H9 (cell line): ENCODE data around the gene XXYLT1. TPM values are rescaled to one million over a fixed set of nuclear protein-coding genes. Genes with fewer than 3 reads are reported as not detected.

ENCODE experiments used
- DNase-seq: peaks from one replicate; pipeline ENCODE4 v3.0.0-alpha.2; 2017
- H2AFZ ChIP-seq: one replicate; pipeline ENCODE4 v1.6.1; 2013; ENCODE audit warnings: mild to moderate bottlenecking, low read length, control low read depth, moderate library complexity
- H2AK5ac ChIP-seq: 2 replicates; pipeline ENCODE4 v1.6.1; 2013; ENCODE audit warnings: low read length, control low read depth, mixed read lengths; ENCODE audit not compliant: insufficient read length
- H2BK120ac ChIP-seq: one replicate; pipeline ENCODE4 v1.6.1; 2013; ENCODE audit warnings: low read depth, mild to moderate bottlenecking, low read length, control low read depth, inconsistent platforms; ENCODE audit not compliant: poor library complexity, severe bottlenecking
- H2BK12ac ChIP-seq: 2 replicates; pipeline ENCODE4 v1.6.1; 2013; ENCODE audit warnings: low read length, control low read depth, mixed read lengths, low read depth; ENCODE audit not compliant: insufficient read length
- H2BK15ac ChIP-seq: 2 replicates; pipeline ENCODE4 v1.6.1; 2013; ENCODE audit warnings: low read depth, low read length, control low read depth
- H2BK20ac ChIP-seq: one replicate; pipeline ENCODE4 v1.6.1; 2013; ENCODE audit warnings: low read depth, mild to moderate bottlenecking, low read length, control low read depth, inconsistent platforms; ENCODE audit not compliant: poor library complexity, severe bottlenecking
- H2BK5ac ChIP-seq: 2 replicates; pipeline ENCODE4 v1.6.1; 2013; ENCODE audit warnings: low read length, control low read depth, mixed read lengths; ENCODE audit not compliant: insufficient read length
- H3K14ac ChIP-seq: 2 replicates; pipeline ENCODE4 v1.6.1; 2013; ENCODE audit warnings: low read length, control low read depth; ENCODE audit not compliant: insufficient read depth
- H3K18ac ChIP-seq: 2 replicates; pipeline ENCODE4 v1.6.1; 2013; ENCODE audit warnings: low read depth, mild to moderate bottlenecking, mixed read lengths, low read length, control low read depth; ENCODE audit not compliant: insufficient read length
- H3K23ac ChIP-seq: 2 replicates; pipeline ENCODE4 v1.6.1; 2013; ENCODE audit warnings: low read length, control low read depth, mixed read lengths, low read depth; ENCODE audit not compliant: insufficient read length
- H3K23me2 ChIP-seq: 2 replicates; pipeline ENCODE4 v1.6.1; 2013; ENCODE audit warnings: low read depth, mild to moderate bottlenecking, mixed read lengths, low read length, control low read depth; ENCODE audit not compliant: insufficient read length, poor library complexity, severe bottlenecking
- H3K27ac ChIP-seq: 2 replicates; pipeline ENCODE4 v1.5.1; 2013; ENCODE audit warnings: low read length, control low read depth, mixed read lengths, low read depth; ENCODE audit not compliant: insufficient read length
- H3K27me3 ChIP-seq: 2 replicates; pipeline ENCODE4 v1.6.1; 2013; ENCODE audit warnings: low read length, control low read depth, inconsistent platforms; ENCODE audit not compliant: insufficient read depth
- H3K4ac ChIP-seq: 2 replicates; pipeline ENCODE4 v1.6.1; 2013; ENCODE audit warnings: low read depth, mild to moderate bottlenecking, control low read depth, inconsistent platforms, low read length, moderate library complexity
- H3K4me1 ChIP-seq: 2 replicates; pipeline ENCODE4 v1.6.1; 2013; ENCODE audit warnings: low read length, control low read depth, inconsistent platforms; ENCODE audit not compliant: insufficient read depth
- H3K4me2 ChIP-seq: 2 replicates; pipeline ENCODE4 v1.6.1; 2013; ENCODE audit warnings: low read length, control low read depth, mixed read lengths; ENCODE audit not compliant: insufficient read length, insufficient read depth
- H3K56ac ChIP-seq: 2 replicates; pipeline ENCODE4 v1.6.1; 2013; ENCODE audit warnings: low read depth, mild to moderate bottlenecking, mixed read lengths, low read length, control low read depth; ENCODE audit not compliant: insufficient read length
- H3K79me1 ChIP-seq: 2 replicates; pipeline ENCODE4 v1.6.1; 2013; ENCODE audit warnings: low read depth, mild to moderate bottlenecking, moderate library complexity, low read length, control low read depth, inconsistent platforms; ENCODE audit not compliant: insufficient read depth, poor library complexity, severe bottlenecking
- H3K79me2 ChIP-seq: 2 replicates; pipeline ENCODE4 v1.6.1; 2013; ENCODE audit warnings: low read length, control low read depth, inconsistent platforms; ENCODE audit not compliant: insufficient read depth
- H3K9ac ChIP-seq: 2 replicates; pipeline ENCODE4 v1.6.1; 2013; ENCODE audit warnings: low read length, control low read depth, mixed read lengths; ENCODE audit not compliant: insufficient read length; ENCODE audit errors: extremely low read depth
- H3K9me3 ChIP-seq: one replicate; pipeline ENCODE4 v1.6.1; 2013; ENCODE audit warnings: low read depth, low read length, inconsistent platforms; ENCODE audit not compliant: control insufficient read depth
- H3T11ph ChIP-seq: one replicate; pipeline ENCODE4 v1.6.1; 2013; ENCODE audit warnings: mild to moderate bottlenecking, low read length, control low read depth, inconsistent platforms
- H4K20me1 ChIP-seq: one replicate; pipeline ENCODE4 v1.6.1; 2013; ENCODE audit not compliant: control insufficient read depth, insufficient read length, insufficient read depth
- H4K5ac ChIP-seq: 2 replicates; pipeline ENCODE4 v1.6.1; 2013; ENCODE audit warnings: low read depth, mild to moderate bottlenecking, mixed read lengths, low read length, control low read depth; ENCODE audit not compliant: insufficient read length
- H4K8ac ChIP-seq: replicated peaks from 2 replicates; pipeline ENCODE4 v1.6.1; 2013; ENCODE audit warnings: low read length, control low read depth, mixed read lengths, low read depth; ENCODE audit not compliant: insufficient read length
- H4K91ac ChIP-seq: 2 replicates; pipeline ENCODE4 v1.6.1; 2013; ENCODE audit warnings: low read depth, mild to moderate bottlenecking, moderate library complexity, mixed read lengths, low read length, control low read depth; ENCODE audit not compliant: insufficient read length
- H3K27ac Mint-ChIP-seq, 3 experiments: 2 replicates in 2 of 3; 3 replicates in 1 of 3; pipeline ENCODE4 v1.8.0; 2020 to 2021; ENCODE audit warnings: mixed read lengths in 3 of 3, mild to moderate bottlenecking in 1 of 3, moderate library complexity in 1 of 3
- H3K27me3 Mint-ChIP-seq: 2 replicates; pipeline ENCODE4 v1.8.0; 2021; ENCODE audit warnings: low read depth, mild to moderate bottlenecking, moderate library complexity, mixed read lengths
- H3K36me3 Mint-ChIP-seq, 3 experiments: 2 replicates in 2 of 3; 3 replicates in 1 of 3; pipeline ENCODE4 v1.8.0; 2020 to 2021; ENCODE audit warnings: low read depth in 3 of 3, mixed read lengths in 3 of 3; ENCODE audit not compliant: insufficient read depth in 1 of 3
- H3K4me1 Mint-ChIP-seq, 2 experiments: 2 replicates each; pipeline ENCODE4 v1.8.0; 2020; ENCODE audit warnings: mixed read lengths in 2 of 2
- H3K4me3 Mint-ChIP-seq, 2 experiments: 2 replicates in 1 of 2; 3 replicates in 1 of 2; pipeline ENCODE4 v1.8.0; 2020 to 2021; ENCODE audit warnings: mild to moderate bottlenecking in 2 of 2, mixed read lengths in 2 of 2, moderate library complexity in 1 of 2
- H3K9me3 Mint-ChIP-seq, 2 experiments: 2 replicates in 1 of 2; 3 replicates in 1 of 2; pipeline ENCODE4 v1.8.0; 2020; ENCODE audit warnings: mild to moderate bottlenecking in 2 of 2, mixed read lengths in 2 of 2, moderate library complexity in 1 of 2
- WGBS: extraction: QIAGEN DNeasy Blood & Tissue Kit; methylation state at CpG from one replicate; pipeline ENCODE4 v1.1.7; 2013; ENCODE audit warnings: missing lambda C conversion rate, low lambda C conversion rate, mixed read lengths; ENCODE audit not compliant: insufficient read length; ENCODE audit errors: extremely low coverage; 5-methylcytosine and 5-hydroxymethylcytosine counted together
- total RNA-seq: library from RNA; stranded (reverse); gene quantifications from 2 replicates; pipeline ENCODE4 v1.2.1, GENCODE V29; 2021
- TF ChIP-seq, protein P1 (sequence below): fragments of 200-600 bp; sonication (generic); conservative IDR thresholded peaks from 3 replicates; pipeline ENCODE4 v1.8.0; 2021; ENCODE audit warnings: antibody characterized with exemption, mild to moderate bottlenecking

The XXYLT1 gene
- total RNA-seq, 1 experiment from 2014 or later: 22.7 TPM

GRCh38 chr3:195221015-195221853 is 49.7 kb downstream of the XXYLT1 start:
- no peak overlapping the region for H3K4me3 Mint-ChIP-seq
- H3K23ac ChIP-seq: no peak overlapping the region
- no peak overlapping the region for H2AFZ ChIP-seq
- H4K8ac ChIP-seq: no peak overlapping the region
- no peaks in the 10 kb centered on the region for H4K20me1 ChIP-seq
- no peak overlapping the region for H2BK120ac ChIP-seq
- peaks cover 0 to 3% of the 10 kb centered on the region in 2 experiments; a peak in 2 of 5 replicates for H3K9me3 Mint-ChIP-seq
- peaks cover 33 to 40% of the 10 kb centered on the region in 2 experiments for H3K4me1 Mint-ChIP-seq
- H2BK12ac ChIP-seq: no peak overlapping the region
- peaks cover 6% of the 10 kb centered on the region; the same call in 1 of the 2 replicates for H3K4me1 ChIP-seq
- no peak overlapping the region for H3K18ac ChIP-seq
- H3K79me1 ChIP-seq: no peaks in the 10 kb centered on the region
- H3K4ac ChIP-seq: no peak overlapping the region; the same call in 1 of the 2 replicates
- peak overlapping the region; percentile 35 to 75 (median 63); a peak in 6 of 7 replicates for H3K27ac Mint-ChIP-seq
- H3K79me2 ChIP-seq: no peaks in the 10 kb centered on the region; the same call in 1 of the 2 replicates
- no peak overlapping the region for H4K91ac ChIP-seq
- no peak overlapping the region for H3K9ac ChIP-seq
- TF ChIP-seq, protein P1, sequence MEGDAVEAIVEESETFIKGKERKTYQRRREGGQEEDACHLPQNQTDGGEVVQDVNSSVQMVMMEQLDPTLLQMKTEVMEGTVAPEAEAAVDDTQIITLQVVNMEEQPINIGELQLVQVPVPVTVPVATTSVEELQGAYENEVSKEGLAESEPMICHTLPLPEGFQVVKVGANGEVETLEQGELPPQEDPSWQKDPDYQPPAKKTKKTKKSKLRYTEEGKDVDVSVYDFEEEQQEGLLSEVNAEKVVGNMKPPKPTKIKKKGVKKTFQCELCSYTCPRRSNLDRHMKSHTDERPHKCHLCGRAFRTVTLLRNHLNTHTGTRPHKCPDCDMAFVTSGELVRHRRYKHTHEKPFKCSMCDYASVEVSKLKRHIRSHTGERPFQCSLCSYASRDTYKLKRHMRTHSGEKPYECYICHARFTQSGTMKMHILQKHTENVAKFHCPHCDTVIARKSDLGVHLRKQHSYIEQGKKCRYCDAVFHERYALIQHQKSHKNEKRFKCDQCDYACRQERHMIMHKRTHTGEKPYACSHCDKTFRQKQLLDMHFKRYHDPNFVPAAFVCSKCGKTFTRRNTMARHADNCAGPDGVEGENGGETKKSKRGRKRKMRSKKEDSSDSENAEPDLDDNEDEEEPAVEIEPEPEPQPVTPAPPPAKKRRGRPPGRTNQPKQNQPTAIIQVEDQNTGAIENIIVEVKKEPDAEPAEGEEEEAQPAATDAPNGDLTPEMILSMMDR: no peak
- no peak overlapping the region for H3K56ac ChIP-seq
- peaks cover 10 to 22% (median 12%) of the 10 kb centered on the region in 3 experiments; a peak in 6 of 7 replicates for H3K36me3 Mint-ChIP-seq
- H3K9me3 ChIP-seq: no peaks in the 10 kb centered on the region
- no peaks in the 10 kb centered on the region for H3K27me3 ChIP-seq
- no peak overlapping the region for H2BK20ac ChIP-seq
- H3T11ph ChIP-seq: no peak overlapping the region
- no peak overlapping the region for H2AK5ac ChIP-seq
- no peak overlapping the region for H2BK15ac ChIP-seq
- no peak overlapping the region for H3K27ac ChIP-seq
- no CpG with 5 or more reads among the region's 9 CpGs for WGBS
- no peaks in the 10 kb centered on the region for H3K23me2 ChIP-seq
- no peak overlapping the region for H2BK5ac ChIP-seq
- no peak for DNase-seq
- no peaks in the 10 kb centered on the region for H3K27me3 Mint-ChIP-seq
- no peak overlapping the region for H3K4me2 ChIP-seq
- no peak overlapping the region for H3K14ac ChIP-seq
- H4K5ac ChIP-seq: no peak overlapping the region
